C1 segment of cervical spinal cord (tissue), 14 donors: Measurements from ENCODE around the gene OR9G1.
"Not testable (repeated sequence)": the region's sequence is repeated elsewhere in the genome, so short reads cannot be mapped to it uniquely, and the experiment has no call there.

Source experiments
- DNase-seq, 14 donors: peaks; one replicate each; lab custom pipeline; 2025; lab: John Stamatoyannopoulos, UW

Gene OR9G1, protein sequence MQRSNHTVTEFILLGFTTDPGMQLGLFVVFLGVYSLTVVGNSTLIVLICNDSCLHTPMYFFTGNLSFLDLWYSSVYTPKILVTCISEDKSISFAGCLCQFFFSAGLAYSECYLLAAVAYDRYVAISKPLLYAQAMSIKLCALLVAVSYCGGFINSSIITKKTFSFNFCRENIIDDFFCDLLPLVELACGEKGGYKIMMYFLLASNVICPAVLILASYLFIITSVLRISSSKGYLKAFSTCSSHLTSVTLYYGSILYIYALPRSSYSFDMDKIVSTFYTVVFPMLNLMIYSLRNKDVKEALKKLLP

GRCh38 chr11:56698795-56699194 lies at the start of gene OR9G1:
Gene OR9G1, plus strand, starts transcription at chr11:56699095. Its CDS starts 1,293 bp downstream, at chr11:56700388.
- no peak for DNase-seq

- DNase-seq, result no peak
Measured at GRCh38 chr11:56659755-56660154, 39.1 kb upstream of the OR9G1 start.

DNA sequence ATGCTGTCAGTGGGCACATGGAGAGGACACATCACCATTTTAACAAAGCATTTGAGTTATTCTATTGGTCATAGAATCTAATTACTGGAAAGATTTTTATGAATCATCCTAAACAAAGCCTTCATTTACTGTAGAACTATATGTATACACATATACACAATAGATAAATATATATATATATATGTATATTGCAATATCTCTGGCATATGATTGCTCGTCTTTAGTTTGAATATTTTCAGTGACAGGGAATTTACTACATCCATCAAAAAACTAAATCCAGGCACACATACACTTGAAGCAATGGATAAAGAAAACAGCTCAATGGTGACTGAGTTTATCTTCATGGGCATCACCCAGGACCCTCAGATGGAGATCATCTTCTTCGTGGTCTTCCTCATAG lies 35.5 kb upstream of the OR9G1 start, which contains the start of gene OR5AR1:
Gene OR5AR1 (plus strand): TSS at position 301 of the 400 bp plus-strand sequence. CDS start 0 bp downstream, at position 301.
- no peak for DNase-seq

GRCh38 chr11:56670984-56671383 lies 27.9 kb upstream of the OR9G1 start:
- DNase-seq, result no peak

DNA sequence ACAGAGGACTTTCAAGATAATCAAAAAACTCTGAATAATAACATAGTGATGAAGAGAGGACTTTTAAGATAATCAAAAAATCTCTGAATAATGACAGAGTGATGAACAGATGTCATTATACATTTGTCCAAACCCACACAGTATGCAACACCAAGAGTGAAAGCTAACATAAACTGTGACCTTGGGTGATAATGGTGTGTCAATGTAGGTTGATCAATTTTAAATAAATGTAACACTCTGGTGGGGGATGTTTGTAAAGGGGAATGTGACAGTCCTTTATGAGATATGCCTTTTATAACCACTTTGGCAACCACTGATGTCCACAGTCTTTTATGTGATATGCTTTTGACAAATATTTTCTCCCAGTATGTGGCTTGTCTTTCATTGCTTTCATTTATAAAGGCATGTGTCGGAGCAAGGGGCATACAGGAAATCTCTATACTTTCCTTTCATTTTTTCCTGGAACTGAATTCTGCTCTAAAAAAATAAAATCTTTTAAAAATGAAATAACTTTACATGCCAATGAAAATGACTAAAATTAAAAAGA lies 10.3 kb upstream of the OR9G1 start:
- no peak for DNase-seq

- not testable (repeated sequence) for DNase-seq
Measured at GRCh38 chr11:56691179-56691578, 7.7 kb upstream of the OR9G1 start.

DNA sequence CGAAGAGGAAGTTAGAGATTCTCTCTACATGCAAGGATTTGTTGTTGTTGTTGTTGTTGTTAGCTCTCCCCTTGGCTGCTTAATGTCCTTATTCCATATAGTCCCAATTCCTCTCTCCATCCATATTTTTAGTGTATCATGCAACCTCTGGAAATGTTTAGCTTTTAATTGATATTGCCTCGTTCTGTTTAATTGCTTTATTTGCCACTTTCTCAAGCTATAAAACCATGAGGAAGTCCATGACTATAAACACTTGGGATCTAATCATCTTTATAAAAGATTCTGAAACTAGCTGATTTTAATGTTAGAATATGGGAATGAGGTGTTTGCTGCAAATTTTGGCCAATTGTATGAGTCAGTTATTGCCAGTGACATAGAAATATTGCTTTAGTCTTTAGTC lies 5.5 kb upstream of the OR9G1 start:
- no peak for DNase-seq

- DNase-seq, result no peak
Measured at GRCh38 chr11:56700242-56700913, 1.5 kb downstream of the OR9G1 start.

GRCh38 chr11:56700914-56701485 lies 2.1 kb downstream of the OR9G1 start:
- DNase-seq, result no peak

GRCh38 chr11:56705784-56706396 lies 7.0 kb downstream of the OR9G1 start:
- no peak for DNase-seq

GRCh38 chr11:56706486-56706885 lies 7.6 kb downstream of the OR9G1 start:
- DNase-seq, result no peak

- no peak for DNase-seq
Measured at GRCh38 chr11:56714206-56714605, 15.3 kb downstream of the OR9G1 start.

- DNase-seq, result no peak
Measured at GRCh38 chr11:56716379-56716854, 17.5 kb downstream of the OR9G1 start.

DNA sequence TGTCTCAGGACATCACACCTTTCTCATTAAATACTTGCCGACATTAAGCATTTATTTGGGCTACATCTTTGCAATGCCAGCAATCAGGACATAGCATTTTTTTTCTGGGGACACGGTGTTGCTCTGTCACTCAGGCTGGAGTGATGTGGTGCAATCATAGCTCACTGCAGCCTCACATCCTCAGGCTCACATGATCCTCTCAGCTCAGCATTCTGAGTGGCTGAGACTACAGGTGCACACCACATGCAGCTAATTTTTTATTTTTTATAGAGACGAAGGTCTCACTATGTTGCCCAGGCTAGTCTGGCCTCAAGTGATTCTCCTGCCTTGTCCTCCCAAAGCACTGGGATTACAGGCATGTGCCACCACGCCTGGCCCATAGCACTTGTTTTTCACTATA lies 21.6 kb downstream of the OR9G1 start:
- no peak for DNase-seq

DNA sequence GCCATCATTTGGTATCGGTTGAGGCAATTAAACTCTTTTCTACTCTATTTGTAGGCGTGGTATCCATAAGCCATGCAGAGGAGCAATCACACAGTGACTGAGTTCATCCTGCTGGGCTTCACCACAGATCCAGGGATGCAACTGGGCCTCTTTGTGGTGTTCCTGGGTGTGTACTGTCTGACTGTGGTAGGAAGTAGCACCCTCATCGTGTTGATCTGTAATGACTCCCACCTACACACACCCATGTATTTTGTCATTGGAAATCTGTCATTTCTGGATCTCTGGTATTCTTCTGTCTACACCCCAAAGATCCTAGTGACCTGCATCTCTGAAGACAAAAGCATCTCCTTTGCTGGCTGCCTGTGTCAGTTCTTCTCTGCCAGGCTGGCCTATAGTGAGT lies 41.2 kb downstream of the OR9G1 start:
- DNase-seq, result no peak

- DNase-seq, result no peak
Measured at GRCh38 chr11:56740886-56741285, 42.0 kb downstream of the OR9G1 start.

GRCh38 chr11:56748597-56748996 lies 49.7 kb downstream of the OR9G1 start, which contains the start of gene OR9G4:
Gene OR9G4, minus strand, starts transcription at chr11:56748697. Its CDS starts 4,931 bp downstream, at chr11:56743766.
- DNase-seq, result no peak

- DNase-seq, result no peak
Measured at GRCh38 chr11:56750190-56750589, 51.3 kb downstream of the OR9G1 start.

DNA sequence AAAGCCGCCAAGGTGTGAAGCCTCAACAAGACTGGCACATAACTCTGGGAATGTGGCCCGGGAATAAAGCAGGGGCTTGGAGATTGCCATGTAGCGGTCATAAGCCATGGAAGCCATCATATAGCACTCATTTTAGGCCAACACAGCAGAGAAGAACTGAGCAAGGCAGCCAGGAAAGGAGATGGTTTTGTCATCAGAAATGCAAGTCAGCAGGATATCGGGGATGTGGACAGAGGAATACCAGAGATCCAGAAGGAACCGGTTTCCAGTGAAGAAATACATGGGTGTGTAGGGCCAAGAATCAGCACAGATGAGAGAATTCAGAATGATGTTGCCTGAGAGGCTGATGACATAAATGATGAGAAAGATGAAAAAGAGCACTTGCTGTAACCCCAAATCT lies 52.6 kb downstream of the OR9G1 start:
- DNase-seq, result no peak
